Omental fat pad (tissue), 4 donors: ENCODE data around the gene ASIC4. TPM values are rescaled to one million over a fixed set of nuclear protein-coding genes. Genes with fewer than 3 reads are reported as not detected.
A peak's percentile ranks its signal among the peaks of the same experiment; 100 is the strongest.

ENCODE experiments used
- ATAC-seq: fragments of 150-250 bp; one replicate; pipeline ENCODE4 v1.9.1; 2016; ENCODE audit warnings: mild to moderate bottlenecking, moderate library complexity; ENCODE audit not compliant: low FRiP score
- DNase-seq: peaks from one replicate; pipeline ENCODE4 v3.0.0-alpha.2; 2019; ENCODE audit warnings: low spot score
- CTCF ChIP-seq, 3 donors: fragments of 450-650 bp; IDR thresholded peaks; one replicate each; pipeline ENCODE4 v1.5.1; 2016 to 2017; ENCODE audit warnings: antibody characterized with exemption in 3 of 3, mild to moderate bottlenecking in 3 of 3, moderate library complexity in 2 of 3
- small RNA-seq: library from RNA; depleted of rRNA; stranded (forward); fragments of <200 nt; gene quantifications from one replicate; pipeline ENCODE3, GENCODE V24; 2016
- total RNA-seq, 4 donors: library from RNA; depleted of rRNA; stranded (reverse); fragments of >200 nt; gene quantifications; one replicate each; pipeline ENCODE4 v1.1.0, GENCODE V29; 2016

ASIC4 gene
- total RNA-seq, 4 donors from 2014 or later, result 0.12 to 0.19 TPM; not detected in 2

- ATAC-seq (no peak), DNase-seq (no peak)
- no peak for TF ChIP-seq CTCF (IDR thresholded peaks at IDR 0.05)
These were observed 62.5 kb downstream of the ASIC4 start for GRCh38 chr2:219576505-219577388.

- DNase-seq (no peak), ATAC-seq (peak; percentile 54)
- TF ChIP-seq CTCF (IDR thresholded peaks at IDR 0.05), result no peak
These were observed 64.7 kb downstream of the ASIC4 start for GRCh38 chr2:219578811-219579613.

- ATAC-seq (no peak), DNase-seq (no peak)
- TF ChIP-seq CTCF (IDR thresholded peaks at IDR 0.05), result no peak
These were observed 67.1 kb downstream of the ASIC4 start for GRCh38 chr2:219581346-219581745.

Small RNA genes lying within 50 kb of the gene (small RNA-seq; reads per million reads assigned to genes)
- not detected for gene MIR3132

Other genes starting within 250 kb of the ASIC4 start
- gene DNAJB2, start 235.1 kb upstream of the ASIC4 start, total RNA-seq, result 10 to 100 TPM; 27.5 to 56.6 (median 46.8) TPM
- 1 to 10 TPM in 1 of 4 donors, under 1 TPM in 1, not detected in 2; 0.12 to 1.0 TPM for gene PTPRN, start 205.1 kb upstream of the ASIC4 start, total RNA-seq
- gene RESP18, start 181.7 kb upstream of the ASIC4 start, total RNA-seq, result not detected
- 10 to 100 TPM; 58.4 to 97.4 (median 85.7) TPM for gene DNPEP, start 126.6 kb upstream of the ASIC4 start, total RNA-seq
- gene DES, start 96.1 kb upstream of the ASIC4 start, total RNA-seq, result 100 to 1,000 TPM in 3 of 4 donors, 10 to 100 TPM in 1; 39.4 to 292 (median 182) TPM
- gene SPEG, start 79.6 kb upstream of the ASIC4 start, total RNA-seq, result 10 to 100 TPM; 12.4 to 28.9 (median 17.7) TPM
- 10 to 100 TPM; 22.6 to 37.8 (median 29.4) TPM for gene GMPPA, start 15.6 kb upstream of the ASIC4 start, total RNA-seq
- 10 to 100 TPM; 32.6 to 70.8 (median 45.5) TPM for gene CHPF, start 29.3 kb downstream of the ASIC4 start, total RNA-seq
- gene TMEM198, start 29.5 kb downstream of the ASIC4 start, total RNA-seq, result 1 to 10 TPM; 1.9 to 6.2 (median 2.9) TPM
- 100 to 1,000 TPM in 2 of 4 donors, 10 to 100 TPM in 2; 68.6 to 117 (median 88.7) TPM for gene OBSL1, start 57.1 kb downstream of the ASIC4 start, total RNA-seq
- 1 to 10 TPM in 1 of 4 donors, under 1 TPM in 1, not detected in 2; 0.88 to 1.1 TPM for gene INHA, start 57.8 kb downstream of the ASIC4 start, total RNA-seq
- gene STK11IP, start 83.4 kb downstream of the ASIC4 start, total RNA-seq, result 10 to 100 TPM in 2 of 4 donors, 1 to 10 TPM in 2; 9.1 to 22.4 (median 13.0) TPM
- 10 to 100 TPM in 2 of 4 donors, 1 to 10 TPM in 2; 5.2 to 15.8 (median 8.6) TPM for gene SLC4A3, start 113.1 kb downstream of the ASIC4 start, total RNA-seq